Central memory CD8-positive, alpha-beta T cell (primary cell): ENCODE results near the gene METRN.

Source experiments
- ATAC-seq: fragments of 150-1000 bp; cut with Tn5 transposase; replicated peaks from 2 replicates; pipeline ENCODE4 v1.10.0; 2022; ENCODE audit warnings: mild to moderate bottlenecking, moderate FRiP score, moderate number of reproducible peaks; ENCODE audit not compliant: poor library complexity, severe bottlenecking; ENCODE audit errors: extremely low read depth
- DNase-seq, 2 donors: peaks; one replicate each; pipeline ENCODE4 v3.0.0; 2021; ENCODE audit warnings: low spot score in 2 of 2
- H3K27ac Mint-ChIP-seq: one replicate; pipeline ENCODE4 v1.8.0; 2022; ENCODE audit warnings: low read depth, mild to moderate bottlenecking, moderate library complexity, mixed read lengths
- H3K27me3 Mint-ChIP-seq: one replicate; pipeline ENCODE4 v1.8.0; 2022; ENCODE audit warnings: mixed read lengths
- H3K36me3 Mint-ChIP-seq: one replicate; pipeline ENCODE4 v1.8.0; 2022; ENCODE audit warnings: mild to moderate bottlenecking, moderate library complexity, mixed read lengths; ENCODE audit not compliant: insufficient read depth
- H3K4me1 Mint-ChIP-seq: one replicate; pipeline ENCODE4 v1.8.0; 2022; ENCODE audit warnings: mixed read lengths
- H3K4me3 Mint-ChIP-seq: one replicate; pipeline ENCODE4 v1.8.0; 2022; ENCODE audit warnings: mild to moderate bottlenecking, moderate library complexity, mixed read lengths
- H3K9me3 Mint-ChIP-seq: one replicate; pipeline ENCODE4 v1.8.0; 2022; ENCODE audit warnings: mixed read lengths

The METRN gene

GRCh38 chr16:720990-721764 is 6.3 kb downstream of the METRN start, which contains the start of gene ANTKMT:
Gene ANTKMT, plus strand, starts transcription at chr16:721146. Its CDS starts 129 bp downstream, at chr16:721275.
- peaks cover 29% of the 10 kb centered on the region for H3K4me1 Mint-ChIP-seq
- peak within 1 kb of the TSS; percentile 82 for H3K4me3 Mint-ChIP-seq
- no peaks in the 10 kb centered on the region for H3K9me3 Mint-ChIP-seq
- DNase-seq: peak; percentile 60 to 68
- peak; percentile 73 for ATAC-seq
- H3K27me3 Mint-ChIP-seq: no peaks in the 10 kb centered on the region
- peak within 1 kb of the TSS; percentile 92 for H3K27ac Mint-ChIP-seq
- H3K36me3 Mint-ChIP-seq: peaks cover 14% of the 10 kb centered on the region

- Mint-ChIP-seq H3K4me3 (peak overlapping the region; percentile 82), H3K27me3 (no peaks in the 10 kb centered on the region), H3K36me3 (peaks cover 17% of the 10 kb centered on the region), H3K27ac (peak overlapping the region; percentile 92), H3K4me1 (peaks cover 25% of the 10 kb centered on the region), H3K9me3 (no peaks in the 10 kb centered on the region)
- ATAC-seq (peak; percentile 42), DNase-seq (no peak)
These were observed 7.0 kb downstream of the METRN start for GRCh38 chr16:721765-722540.

GRCh38 chr16:722835-723633 is 8.1 kb downstream of the METRN start:
- Mint-ChIP-seq H3K27ac (no peak overlapping the region), H3K4me3 (peak overlapping the region; percentile 82), H3K4me1 (peaks cover 25% of the 10 kb centered on the region)

GRCh38 chr16:723695-724094 is 8.8 kb downstream of the METRN start:
- peak overlapping the region; percentile 7 for H3K4me3 Mint-ChIP-seq
- no peaks in the 10 kb centered on the region for H3K9me3 Mint-ChIP-seq
- H3K27me3 Mint-ChIP-seq: no peaks in the 10 kb centered on the region
- no peak for ATAC-seq
- H3K4me1 Mint-ChIP-seq: peaks cover 25% of the 10 kb centered on the region
- no peak overlapping the region for H3K27ac Mint-ChIP-seq
- no peak for DNase-seq
- peaks cover 22% of the 10 kb centered on the region for H3K36me3 Mint-ChIP-seq

More at GRCh38 chr16:722835-723633, 8.1 kb downstream of the METRN start:
- DNase-seq: no peak
- H3K27me3 Mint-ChIP-seq: no peaks in the 10 kb centered on the region
- ATAC-seq: no peak
- peaks cover 20% of the 10 kb centered on the region for H3K36me3 Mint-ChIP-seq
- H3K9me3 Mint-ChIP-seq: no peaks in the 10 kb centered on the region

DNA sequence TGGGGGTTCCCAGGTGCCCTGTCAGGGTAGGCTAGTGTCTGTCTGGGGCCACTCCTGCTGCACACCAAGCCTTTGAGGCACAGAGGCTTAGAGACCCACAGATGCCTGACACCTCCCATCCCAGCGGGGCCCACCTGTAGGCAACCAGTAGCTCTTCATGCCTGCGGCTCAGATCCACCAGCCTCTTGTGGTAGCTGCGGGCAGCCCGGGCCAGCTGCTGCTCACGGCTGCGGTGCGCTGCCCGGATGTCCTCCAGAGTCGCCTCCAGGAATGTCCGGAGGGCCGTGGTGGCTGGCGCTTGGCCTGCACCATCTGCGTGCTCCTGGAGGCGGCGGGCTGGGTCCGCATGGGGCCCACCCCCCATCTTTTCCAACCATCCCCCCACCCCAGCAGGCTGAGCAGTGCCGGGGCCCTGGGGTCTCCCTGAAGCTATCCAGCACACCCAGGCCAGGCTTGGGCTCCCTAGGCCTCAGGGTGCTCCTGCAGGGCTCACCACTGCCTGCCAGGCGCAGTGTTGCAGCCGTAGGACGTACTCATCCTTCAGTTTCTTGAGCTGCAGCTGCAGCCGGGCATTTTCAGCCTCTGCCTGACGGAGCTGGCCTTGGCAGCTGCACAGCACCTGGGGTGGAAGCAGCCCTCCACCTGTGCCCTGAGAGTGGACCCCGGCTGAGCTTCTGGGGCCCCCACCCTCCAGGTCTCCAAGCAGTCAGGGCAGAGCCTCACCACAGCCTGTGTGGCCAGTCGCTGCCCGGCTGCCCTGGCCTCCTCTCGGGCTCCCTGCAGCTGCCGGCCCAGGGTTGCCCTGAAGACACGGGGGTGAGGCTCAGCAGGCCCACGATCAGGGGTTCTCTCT is 9.5 kb downstream of the METRN start:
- DNase-seq (no peak), ATAC-seq (no peak)
- Mint-ChIP-seq H3K36me3 (peaks cover 22% of the 10 kb centered on the region), H3K27me3 (no peaks in the 10 kb centered on the region), H3K9me3 (no peaks in the 10 kb centered on the region), H3K4me1 (peaks cover 18% of the 10 kb centered on the region), H3K27ac (no peak overlapping the region), H3K4me3 (no peak overlapping the region)

DNA sequence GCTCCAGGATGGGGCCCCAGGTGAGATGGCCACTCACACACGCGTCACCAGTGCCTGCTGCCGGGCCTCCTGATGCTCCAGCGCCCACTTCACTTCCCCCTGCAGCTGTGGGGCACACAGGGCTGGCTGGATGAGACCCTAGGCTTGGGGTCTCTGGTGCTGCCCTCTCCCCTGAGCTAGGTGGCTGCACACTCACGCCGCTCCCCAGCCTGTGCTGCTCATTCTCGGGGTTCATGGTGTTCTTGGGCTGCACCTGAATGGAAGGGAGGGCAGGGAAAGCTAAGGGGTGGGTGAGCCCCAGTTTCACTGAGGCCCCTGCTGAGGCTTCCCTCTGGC is 10.1 kb downstream of the METRN start:
- Mint-ChIP-seq H3K27me3 (no peaks in the 10 kb centered on the region), H3K4me3 (no peak overlapping the region), H3K27ac (no peak overlapping the region), H3K36me3 (peaks cover 23% of the 10 kb centered on the region), H3K4me1 (peaks cover 12% of the 10 kb centered on the region), H3K9me3 (no peaks in the 10 kb centered on the region)
- ATAC-seq (no peak), DNase-seq (no peak)

- DNase-seq: no peak
- Mint-ChIP-seq H3K4me3 (peak overlapping the region; percentile 32), H3K36me3 (peaks cover 19% of the 10 kb centered on the region), H3K9me3 (no peaks in the 10 kb centered on the region), H3K27ac (no peak overlapping the region), H3K27me3 (no peaks in the 10 kb centered on the region), H3K4me1 (peaks cover 5% of the 10 kb centered on the region)
- no peak for ATAC-seq
These were observed 10.7 kb downstream of the METRN start for GRCh38 chr16:725463-726187.

- ATAC-seq: no peak
- Mint-ChIP-seq H3K4me3 (peak overlapping the region; percentile 74), H3K36me3 (peaks cover 18% of the 10 kb centered on the region), H3K4me1 (peaks cover 5% of the 10 kb centered on the region), H3K9me3 (no peaks in the 10 kb centered on the region), H3K27me3 (no peaks in the 10 kb centered on the region), H3K27ac (no peak overlapping the region)
- no peak for DNase-seq
These were observed 11.2 kb downstream of the METRN start for GRCh38 chr16:726188-726437.

DNA sequence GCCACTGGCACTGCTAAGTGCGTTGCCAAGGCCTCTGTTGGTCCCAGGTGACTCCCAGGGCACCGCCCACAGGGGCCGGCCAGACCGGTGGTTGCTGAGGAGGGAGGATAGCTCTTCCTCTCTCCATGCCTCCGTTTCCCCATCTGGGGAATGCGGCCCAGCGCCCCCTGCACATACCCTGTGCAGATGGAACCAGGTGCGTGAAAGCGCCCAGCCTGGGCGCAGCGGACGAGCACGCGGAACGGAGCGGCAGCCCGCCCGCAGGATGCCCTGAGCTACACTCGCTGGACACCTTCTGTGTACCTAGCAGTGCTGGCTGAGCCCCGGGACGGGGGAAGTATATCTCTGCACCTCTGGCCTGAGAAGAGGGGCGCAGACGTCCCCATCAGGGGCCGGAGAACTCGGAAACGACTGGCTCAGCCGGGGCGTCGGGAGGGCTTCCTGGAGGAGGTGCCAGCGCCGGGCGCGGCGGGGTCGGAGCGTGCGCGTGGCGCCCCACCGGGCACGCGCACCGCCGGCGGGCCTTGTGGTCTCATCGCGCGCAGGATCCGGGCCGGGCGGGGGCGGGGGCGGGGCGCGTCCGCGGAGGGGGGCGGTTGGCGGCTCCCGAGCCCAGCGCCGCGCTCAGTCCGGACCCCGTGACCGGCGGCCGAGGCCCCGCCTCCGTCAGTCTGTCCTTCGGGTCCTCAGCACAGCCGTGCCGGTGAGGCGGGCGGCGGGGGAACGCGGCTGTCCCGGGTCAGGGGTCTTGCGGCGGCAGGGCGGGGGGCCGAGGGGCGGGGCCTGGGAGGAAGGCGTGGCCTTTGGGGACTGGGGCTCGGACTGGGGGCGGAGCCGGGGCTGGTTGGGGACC is 11.7 kb downstream of the METRN start, which contains the start of the genes CCDC78 and HAGHL:
Gene CCDC78, minus strand, starts transcription at position 6 of the 853 bp plus-strand sequence. CDS start 76 bp downstream, outside the sequence.
Gene HAGHL, plus strand, starts transcription at position 669 of the 853 bp plus-strand sequence. CDS start 404 bp downstream, outside the sequence.
- peak within 1 kb of the TSS; percentile 74 for H3K4me3 Mint-ChIP-seq
- H3K4me1 Mint-ChIP-seq: peaks cover 5% of the 10 kb centered on the region
- H3K36me3 Mint-ChIP-seq: peaks cover 18% of the 10 kb centered on the region
- no peak within 1 kb of the TSS for H3K27ac Mint-ChIP-seq
- DNase-seq (no peak), ATAC-seq (peak; percentile 10)
- H3K27me3 Mint-ChIP-seq: no peaks in the 10 kb centered on the region
- no peaks in the 10 kb centered on the region for H3K9me3 Mint-ChIP-seq

DNA sequence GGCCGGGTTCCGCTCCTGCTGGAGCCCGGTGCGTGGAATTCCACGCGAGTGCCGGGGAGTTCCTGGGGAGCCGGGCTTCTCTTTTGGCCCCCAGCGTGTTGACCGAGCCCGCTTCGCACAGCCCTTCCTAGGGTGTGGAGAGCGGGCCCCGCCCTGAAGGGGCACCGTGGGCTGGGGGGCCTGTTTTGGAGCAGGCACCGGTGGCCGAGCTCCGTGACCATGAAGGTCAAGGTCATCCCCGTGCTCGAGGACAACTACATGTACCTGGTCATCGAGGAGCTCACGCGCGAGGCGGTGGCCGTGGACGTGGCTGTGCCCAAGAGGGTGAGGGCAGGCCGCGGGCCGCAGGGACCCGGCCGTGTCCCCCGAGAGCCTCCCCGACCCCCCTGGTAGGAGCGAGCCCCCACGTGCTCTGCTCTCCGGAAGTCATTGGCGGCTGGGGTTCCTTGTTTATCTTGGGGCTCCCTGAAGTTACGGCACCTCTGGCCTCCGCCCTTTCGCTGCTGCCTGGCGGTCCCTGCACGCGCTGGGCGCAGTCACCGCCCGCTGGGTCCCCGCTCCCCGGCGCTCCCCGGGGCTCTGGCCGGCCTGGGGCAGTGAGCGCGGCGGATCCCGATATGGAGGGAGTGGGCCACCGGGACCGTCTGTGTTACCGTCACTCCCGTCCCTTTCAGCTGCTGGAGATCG is 12.5 kb downstream of the METRN start:
- H3K27me3 Mint-ChIP-seq: no peaks in the 10 kb centered on the region
- H3K4me3 Mint-ChIP-seq: peak overlapping the region; percentile 56
- no peaks in the 10 kb centered on the region for H3K4me1 Mint-ChIP-seq
- no peak overlapping the region for H3K27ac Mint-ChIP-seq
- H3K36me3 Mint-ChIP-seq: peaks cover 18% of the 10 kb centered on the region
- no peak for DNase-seq
- ATAC-seq: peak; percentile 48
- no peaks in the 10 kb centered on the region for H3K9me3 Mint-ChIP-seq
